Bronchial epithelial cell (primary cell): ENCODE data around the gene KANTR. TPM values are rescaled to one million over a fixed set of nuclear protein-coding genes. Genes with fewer than 3 reads are reported as not detected.
A peak's percentile ranks its signal among the peaks of the same experiment; 100 is the strongest.

Source experiments
- DNase-seq: peaks from one replicate; pipeline ENCODE4 v3.0.0-alpha.2; 2010; ENCODE audit warnings: low read depth
- FAIRE-seq: peaks from 2 replicates; lab custom pipeline; 2011; peaks lifted over from hg19 to GRCh38; lab: Jason Lieb, UNC
- H3K27me3 ChIP-seq: 2 replicates; pipeline ENCODE4 v1.5.1; 2011; ENCODE audit warnings: low read length; ENCODE audit not compliant: control insufficient read depth, insufficient read depth
- H3K36me3 ChIP-seq: 2 replicates; pipeline ENCODE4 v1.5.1; 2011; ENCODE audit warnings: low read length; ENCODE audit not compliant: control insufficient read depth, insufficient read depth
- H3K4me3 ChIP-seq: 2 replicates; pipeline ENCODE4 v1.5.1; 2011; ENCODE audit warnings: mild to moderate bottlenecking, low read depth, low read length, control low read depth
- total RNA-seq: library from RNA; depleted of rRNA; stranded (reverse); fragments of >200 nt; gene quantifications from 2 replicates; pipeline ENCODE4 v1.2.1, GENCODE V29; 2014
- TF ChIP-seq, protein P1 (sequence below): IDR thresholded peaks from 2 replicates; pipeline ENCODE4 v1.5.1; 2011; ENCODE audit warnings: mild to moderate bottlenecking, moderate library complexity, low read length, control low read depth, inconsistent platforms; ENCODE audit not compliant: insufficient read depth, severe bottlenecking

KANTR gene
- total RNA-seq, 1 donor from 2014 or later, result 5.5 TPM

DNA sequence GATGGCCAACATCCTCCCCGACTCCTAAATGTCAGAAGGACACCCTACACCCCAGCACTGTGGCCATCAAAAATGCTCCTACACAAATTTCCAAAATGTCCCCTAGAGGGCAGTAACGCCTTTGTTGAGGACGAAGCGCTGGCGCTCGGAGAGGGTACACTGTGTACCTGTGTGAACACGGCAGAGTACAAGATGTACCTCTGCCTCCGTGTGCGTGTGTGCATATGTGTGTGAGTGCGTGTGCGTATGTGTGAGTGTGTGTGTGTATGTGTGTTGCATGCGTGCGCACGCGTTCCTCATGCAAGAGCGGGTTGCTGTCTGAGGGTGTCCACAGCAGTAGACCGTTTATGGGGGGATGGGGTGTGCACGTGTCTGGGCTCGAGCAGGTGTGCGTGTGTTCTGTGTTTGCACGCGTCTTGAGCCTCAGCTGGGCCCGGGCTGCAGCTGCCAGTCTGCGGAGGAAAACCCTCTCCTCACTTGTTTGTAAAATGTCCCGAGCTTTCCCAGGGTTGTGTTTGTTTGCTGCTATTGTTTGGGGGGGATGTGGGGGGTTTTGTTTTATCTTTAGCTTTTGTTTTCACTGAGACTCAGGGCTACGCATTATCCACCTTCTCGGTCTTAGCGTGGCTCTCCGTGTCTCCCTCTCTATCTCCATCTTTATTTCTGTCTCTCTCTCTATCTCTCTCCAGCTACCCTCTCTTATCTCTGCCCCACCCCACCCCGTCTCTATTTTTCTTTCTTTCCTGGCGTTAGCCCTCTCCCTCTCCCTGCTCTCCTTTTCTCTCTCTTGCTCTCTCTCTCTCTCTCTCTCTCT, 22.1 kb upstream of the KANTR start:
- Histone ChIP-seq H3K27me3 (no peaks in the 10 kb centered on the region), H3K36me3 (no peaks in the 10 kb centered on the region), H3K4me3 (peak overlapping the region; percentile 40)
- TF ChIP-seq, protein P1, sequence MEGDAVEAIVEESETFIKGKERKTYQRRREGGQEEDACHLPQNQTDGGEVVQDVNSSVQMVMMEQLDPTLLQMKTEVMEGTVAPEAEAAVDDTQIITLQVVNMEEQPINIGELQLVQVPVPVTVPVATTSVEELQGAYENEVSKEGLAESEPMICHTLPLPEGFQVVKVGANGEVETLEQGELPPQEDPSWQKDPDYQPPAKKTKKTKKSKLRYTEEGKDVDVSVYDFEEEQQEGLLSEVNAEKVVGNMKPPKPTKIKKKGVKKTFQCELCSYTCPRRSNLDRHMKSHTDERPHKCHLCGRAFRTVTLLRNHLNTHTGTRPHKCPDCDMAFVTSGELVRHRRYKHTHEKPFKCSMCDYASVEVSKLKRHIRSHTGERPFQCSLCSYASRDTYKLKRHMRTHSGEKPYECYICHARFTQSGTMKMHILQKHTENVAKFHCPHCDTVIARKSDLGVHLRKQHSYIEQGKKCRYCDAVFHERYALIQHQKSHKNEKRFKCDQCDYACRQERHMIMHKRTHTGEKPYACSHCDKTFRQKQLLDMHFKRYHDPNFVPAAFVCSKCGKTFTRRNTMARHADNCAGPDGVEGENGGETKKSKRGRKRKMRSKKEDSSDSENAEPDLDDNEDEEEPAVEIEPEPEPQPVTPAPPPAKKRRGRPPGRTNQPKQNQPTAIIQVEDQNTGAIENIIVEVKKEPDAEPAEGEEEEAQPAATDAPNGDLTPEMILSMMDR, result peak; percentile 52
- DNase-seq, result peak; percentile 52
- peak; percentile 85 for FAIRE-seq

DNA sequence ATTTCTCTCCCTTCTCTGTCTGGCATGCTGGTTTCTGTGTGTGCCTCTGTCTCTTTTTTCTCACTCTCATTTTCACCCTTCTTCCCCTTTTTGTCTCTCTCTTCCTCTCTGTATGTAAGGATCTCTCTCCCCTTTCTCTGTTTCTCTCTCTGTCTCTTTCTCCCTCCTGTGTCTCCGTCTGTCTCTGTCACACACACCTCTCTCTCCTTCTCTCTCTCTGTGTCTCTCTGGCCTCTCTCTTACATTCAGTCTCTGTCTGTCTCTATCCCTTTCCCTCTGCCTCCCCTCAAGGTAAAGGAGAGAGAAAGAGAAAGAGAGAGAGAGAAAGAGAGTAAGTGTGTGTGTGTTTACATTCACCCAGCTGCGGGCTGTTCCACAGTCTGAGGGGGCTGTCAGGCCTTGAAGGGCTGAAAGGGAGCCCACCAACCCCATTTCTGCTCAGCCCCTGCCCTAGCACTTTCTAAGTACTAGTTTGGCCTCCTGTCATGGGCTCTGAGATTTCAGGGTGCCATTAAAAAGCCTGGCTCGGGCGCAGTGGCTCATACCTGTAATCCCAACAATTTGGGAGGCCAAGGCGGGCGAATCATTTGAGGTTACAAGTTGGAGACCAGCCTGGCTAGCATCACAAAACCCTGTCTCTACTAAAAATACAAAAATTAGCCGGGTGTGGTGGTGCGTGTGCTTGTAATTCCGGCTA, 21.4 kb upstream of the KANTR start:
- DNase-seq (no peak), FAIRE-seq (no peak)
- Histone ChIP-seq H3K4me3 (no peak overlapping the region), H3K27me3 (no peaks in the 10 kb centered on the region), H3K36me3 (no peaks in the 10 kb centered on the region)
- TF ChIP-seq, protein P1, result no peak

DNA sequence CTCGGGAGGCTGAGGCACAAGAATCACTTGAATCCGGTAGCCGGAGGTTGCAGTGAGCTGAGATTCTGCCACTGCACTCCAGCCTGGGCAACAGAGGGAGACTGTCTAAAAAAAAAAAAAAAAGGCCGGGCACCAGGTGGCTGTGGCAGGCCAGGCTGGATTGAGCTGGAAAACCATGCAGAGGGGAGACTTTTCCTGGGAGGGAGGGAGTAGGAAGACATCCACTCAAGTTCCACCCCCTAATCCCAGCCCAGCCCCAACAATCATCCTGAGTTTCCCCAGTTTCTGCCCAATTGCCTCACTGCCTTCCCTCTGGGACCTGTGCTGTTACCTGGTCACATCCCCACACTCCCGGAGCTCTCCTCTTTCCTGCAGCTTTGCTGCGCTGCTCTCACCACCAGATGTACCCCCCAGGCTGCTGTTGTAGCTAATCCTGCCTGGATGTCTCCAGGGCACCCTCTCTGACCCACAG, 20.8 kb upstream of the KANTR start:
- DNase-seq, result no peak
- TF ChIP-seq, protein P1, result no peak
- no peak overlapping the region for H3K4me3 ChIP-seq
- FAIRE-seq, result no peak
- no peaks in the 10 kb centered on the region for H3K36me3 ChIP-seq
- no peaks in the 10 kb centered on the region for H3K27me3 ChIP-seq

DNA sequence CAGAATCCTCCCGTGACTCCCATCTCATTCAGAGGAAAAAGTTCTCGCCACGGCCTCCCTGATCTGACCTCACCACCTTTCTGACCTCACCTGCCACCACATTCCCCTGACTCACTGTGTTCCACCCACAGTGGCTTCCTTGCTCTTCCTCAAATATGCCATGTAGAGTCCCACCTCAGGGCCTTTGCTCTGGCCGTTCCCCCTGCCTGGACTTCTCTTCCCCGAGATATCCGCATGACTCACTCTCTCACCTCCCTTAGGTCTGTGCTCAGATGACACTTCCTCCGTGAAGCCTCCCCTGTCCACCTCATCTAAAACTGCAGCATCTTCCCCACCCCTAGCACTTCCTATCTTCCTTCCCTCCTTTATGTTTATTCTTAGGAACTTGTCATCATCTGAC, 18.9 kb upstream of the KANTR start:
- no peak for FAIRE-seq
- no peak for DNase-seq
- H3K27me3 ChIP-seq, result no peaks in the 10 kb centered on the region

DNA sequence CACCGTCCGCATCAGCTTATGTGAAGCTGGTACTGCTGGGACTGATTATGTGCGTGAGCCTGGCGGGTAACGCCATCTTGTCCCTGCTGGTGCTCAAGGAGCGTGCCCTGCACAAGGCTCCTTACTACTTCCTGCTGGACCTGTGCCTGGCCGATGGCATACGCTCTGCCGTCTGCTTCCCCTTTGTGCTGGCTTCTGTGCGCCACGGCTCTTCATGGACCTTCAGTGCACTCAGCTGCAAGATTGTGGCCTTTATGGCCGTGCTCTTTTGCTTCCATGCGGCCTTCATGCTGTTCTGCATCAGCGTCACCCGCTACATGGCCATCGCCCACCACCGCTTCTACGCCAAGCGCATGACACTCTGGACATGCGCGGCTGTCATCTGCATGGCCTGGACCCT, 17.3 kb upstream of the KANTR start:
- Histone ChIP-seq H3K27me3 (no peaks in the 10 kb centered on the region), H3K36me3 (no peaks in the 10 kb centered on the region), H3K4me3 (no peak overlapping the region)
- DNase-seq (no peak), FAIRE-seq (no peak)
- TF ChIP-seq, protein P1, result no peak

More for the DNA sequence above, 18.9 kb upstream of the KANTR start:
- H3K4me3 ChIP-seq, result no peak overlapping the region
- TF ChIP-seq, protein P1, result no peak
- H3K36me3 ChIP-seq, result no peaks in the 10 kb centered on the region
